H1 (cell line): ENCODE results near the gene ZFYVE19. TPM values are rescaled to one million over a fixed set of nuclear protein-coding genes. Genes with fewer than 3 reads are reported as not detected.

Experiments
- CTCF ChIA-PET: fragments of 300-600 bp; sonication (Branson Sonifier 250); formaldehyde crosslinking; loops from one replicate; lab custom pipeline; 2021; ENCODE audit not compliant: partially characterized antibody; lab: Charles Lee
- POLR2A ChIA-PET: fragments of 300-600 bp; sonication (Branson Sonifier 250); formaldehyde crosslinking; loops from one replicate; lab custom pipeline; 2021; ENCODE audit warnings: inconsistent platforms; ENCODE audit not compliant: partially characterized antibody; lab: Charles Lee
- DNase-seq, 2 experiments: peaks; one replicate each; pipeline versions ENCODE4 v3.0.0 to v3.0.0-alpha.2; 2010 to 2022; ENCODE audit warnings: low spot score in 2 of 2, low read depth in 1 of 2, mixed read lengths in 1 of 2
- FAIRE-seq: peaks from 2 replicates; lab custom pipeline; 2011; peaks lifted over from hg19 to GRCh38; lab: Jason Lieb, UNC
- H2AFZ ChIP-seq: 2 replicates; pipeline ENCODE4 v1.8.1; 2012; ENCODE audit warnings: low read length, inconsistent platforms
- H2AK5ac ChIP-seq: 2 replicates; pipeline ENCODE4 v1.6.1; 2013; ENCODE audit warnings: low read depth, low read length
- H2BK120ac ChIP-seq: replicated peaks from 2 replicates; pipeline ENCODE3; 2013; ENCODE audit warnings: low read depth, low read length, inconsistent platforms
- H2BK12ac ChIP-seq: 2 replicates; pipeline ENCODE4 v1.6.1; 2013; ENCODE audit warnings: low read depth, low read length
- H2BK15ac ChIP-seq: 2 replicates; pipeline ENCODE4 v1.6.1; 2013; ENCODE audit warnings: low read length
- H2BK20ac ChIP-seq: 2 replicates; pipeline ENCODE4 v1.6.1; 2013; ENCODE audit warnings: low read length
- H2BK5ac ChIP-seq: 2 replicates; pipeline ENCODE4 v1.6.1; 2013; ENCODE audit warnings: low read depth, low read length
- H3K14ac ChIP-seq: 2 replicates; pipeline ENCODE4 v1.6.1; 2013; ENCODE audit warnings: inconsistent platforms; ENCODE audit not compliant: insufficient read length
- H3K18ac ChIP-seq: 2 replicates; pipeline ENCODE4 v1.6.1; 2013; ENCODE audit warnings: low read length; ENCODE audit errors: extremely low read depth
- H3K23ac ChIP-seq: 2 replicates; pipeline ENCODE4 v1.6.1; 2013; ENCODE audit warnings: inconsistent platforms; ENCODE audit not compliant: insufficient read length
- H3K23me2 ChIP-seq: 2 replicates; pipeline ENCODE4 v1.6.1; 2013; ENCODE audit warnings: low read depth, low read length
- H3K27ac ChIP-seq: 2 replicates; pipeline ENCODE4 v1.6.1; 2011; ENCODE audit warnings: low read depth, low read length, inconsistent platforms
- H3K27me3 ChIP-seq, 4 experiments: replicated peaks in 1 of 4; 1 replicate in 1 of 4; 2 replicates in 3 of 4; pipeline versions ENCODE4 v1.6.1 to v1.8.1; 2011 to 2013; ENCODE audit warnings: low read length in 3 of 4, mild to moderate bottlenecking in 3 of 4, inconsistent platforms in 2 of 4, mixed read lengths in 2 of 4, moderate library complexity in 1 of 4; ENCODE audit not compliant: control insufficient read depth in 3 of 4, insufficient read depth in 3 of 4; ENCODE audit errors: extremely low read depth in 1 of 4
- H3K36me3 ChIP-seq, 4 experiments: 2 replicates each; pipeline versions ENCODE4 v1.6.1 to v1.8.1; 2011 to 2013; ENCODE audit warnings: mild to moderate bottlenecking in 4 of 4, low read length in 3 of 4, moderate library complexity in 2 of 4, control low read depth in 1 of 4, inconsistent platforms in 1 of 4; ENCODE audit not compliant: insufficient read depth in 4 of 4, control insufficient read depth in 2 of 4
- H3K4ac ChIP-seq: replicated peaks from 2 replicates; pipeline ENCODE3; 2013; ENCODE audit warnings: low read length, low read depth, mixed read lengths, inconsistent platforms; ENCODE audit not compliant: insufficient read length
- H3K4me1 ChIP-seq, 4 experiments: replicated peaks in 1 of 4; 1 replicate in 1 of 4; 2 replicates in 3 of 4; pipeline versions ENCODE4 v1.6.1 to v1.8.1; 2011 to 2013; ENCODE audit warnings: low read length in 3 of 4, inconsistent platforms in 2 of 4, mixed read lengths in 1 of 4; ENCODE audit not compliant: insufficient read depth in 4 of 4, control insufficient read depth in 3 of 4
- H3K4me2 ChIP-seq, 2 experiments: 2 replicates each; pipeline versions ENCODE4 v1.6.1 to v1.8.1; 2011 to 2013; ENCODE audit warnings: low read depth in 2 of 2, low read length in 2 of 2, control low read depth in 1 of 2, inconsistent platforms in 1 of 2, mild to moderate bottlenecking in 1 of 2; ENCODE audit not compliant: insufficient read depth in 1 of 2
- H3K4me3 ChIP-seq, 4 experiments: fragments of 200-600, 300-600 bp in 1 of 4; sonication (generic), shearing (Covaris generic), sonication (Bioruptor Twin) in 1 of 4; 2 replicates each; pipeline versions ENCODE4 v1.5.1 to v1.8.1; 2011 to 2016; ENCODE audit warnings: low read length in 4 of 4, low read depth in 3 of 4, control low read depth in 2 of 4, inconsistent platforms in 2 of 4, mild to moderate bottlenecking in 2 of 4, mixed read lengths in 1 of 4, moderate library complexity in 1 of 4; ENCODE audit not compliant: insufficient read depth in 2 of 4; ENCODE audit errors: extremely low read depth in 1 of 4
- H3K56ac ChIP-seq: replicated peaks from 2 replicates; pipeline ENCODE3; 2013; ENCODE audit warnings: low read depth, mild to moderate bottlenecking, mixed read lengths, low read length, inconsistent platforms; ENCODE audit not compliant: insufficient read length
- H3K79me1 ChIP-seq: 2 replicates; pipeline ENCODE4 v1.6.1; 2013; ENCODE audit warnings: low read depth, low read length, control low read depth
- H3K79me2 ChIP-seq, 2 experiments: 2 replicates each; pipeline versions ENCODE4 v1.6.1 to v1.8.1; 2012 to 2013; ENCODE audit warnings: low read length in 2 of 2, mild to moderate bottlenecking in 2 of 2, inconsistent platforms in 1 of 2; ENCODE audit not compliant: insufficient read depth in 2 of 2, control insufficient read depth in 1 of 2
- H3K9ac ChIP-seq, 4 experiments: replicated peaks in 1 of 4; 1 replicate in 1 of 4; 2 replicates in 3 of 4; pipeline versions ENCODE4 v1.6.1 to v1.8.1; 2011 to 2013; ENCODE audit warnings: low read depth in 3 of 4, low read length in 3 of 4, control low read depth in 2 of 4, mild to moderate bottlenecking in 2 of 4, moderate library complexity in 2 of 4, inconsistent platforms in 1 of 4; ENCODE audit errors: extremely low read depth in 1 of 4
- H3K9me3 ChIP-seq, 2 experiments: 2 replicates each; pipeline versions ENCODE4 v1.6.1 to v1.8.1; 2012 to 2013; ENCODE audit warnings: mild to moderate bottlenecking in 2 of 2, moderate library complexity in 2 of 2, control low read depth in 1 of 2, inconsistent platforms in 1 of 2, low read depth in 1 of 2, low read length in 1 of 2, mixed read lengths in 1 of 2; ENCODE audit not compliant: insufficient read depth in 2 of 2
- H4K20me1 ChIP-seq, 2 experiments: replicated peaks in 1 of 2; 2 replicates each; pipeline versions ENCODE3 to v1.8.1; 2011 to 2013; ENCODE audit warnings: inconsistent platforms in 2 of 2, low read length in 2 of 2, mild to moderate bottlenecking in 1 of 2; ENCODE audit not compliant: insufficient read depth in 2 of 2, control insufficient read depth in 1 of 2
- H4K5ac ChIP-seq: 2 replicates; pipeline ENCODE4 v1.6.1; 2013; ENCODE audit warnings: low read length, low read depth, mixed read lengths, inconsistent platforms; ENCODE audit not compliant: insufficient read length
- H4K8ac ChIP-seq: 2 replicates; pipeline ENCODE4 v1.8.0; 2013; ENCODE audit warnings: mild to moderate bottlenecking, moderate library complexity, low read length, inconsistent platforms; ENCODE audit not compliant: insufficient read depth; ENCODE audit errors: extremely low read depth
- H4K91ac ChIP-seq: replicated peaks from 2 replicates; pipeline ENCODE3; 2013; ENCODE audit warnings: low read length, mixed read lengths, inconsistent platforms; ENCODE audit not compliant: insufficient read length
- CHD2 ChIP-seq: IDR thresholded peaks from 2 replicates; pipeline ENCODE4 v1.6.1; 2012; ENCODE audit warnings: low read length, improper control_type of control experiment
- CTCF ChIP-seq, 3 experiments: IDR thresholded peaks; 1 replicate in 2 of 3; 2 replicates in 1 of 3; pipeline versions ENCODE4 v1.5.1 to v1.6.1; 2011; ENCODE audit warnings: low read length in 3 of 3, mild to moderate bottlenecking in 3 of 3, inconsistent platforms in 2 of 3, low read depth in 1 of 3, moderate library complexity in 1 of 3; ENCODE audit not compliant: insufficient read depth in 1 of 3; ENCODE audit errors: control extremely low read depth in 1 of 3
- EGR1 ChIP-seq: IDR thresholded peaks from 2 replicates; pipeline ENCODE4 v1.6.1; 2011; ENCODE audit warnings: low read depth, low read length, borderline replicate concordance
- GABPA ChIP-seq: IDR thresholded peaks from 2 replicates; pipeline ENCODE4 v1.6.1; 2011; ENCODE audit warnings: mild to moderate bottlenecking, low read length, moderate library complexity, borderline replicate concordance; ENCODE audit not compliant: insufficient read depth
- GTF2F1 ChIP-seq: IDR thresholded peaks from 2 replicates; pipeline ENCODE4 v1.6.1; 2012; ENCODE audit warnings: low read depth, low read length, improper control_type of control experiment, borderline replicate concordance
- HDAC2 ChIP-seq, 2 experiments: fragments of 300-600 bp in 1 of 2; sonication (generic) in 1 of 2; IDR thresholded peaks; 2 replicates each; pipeline ENCODE4 v1.6.1; 2011 to 2012; ENCODE audit warnings: low read depth in 2 of 2, low read length in 2 of 2, mild to moderate bottlenecking in 2 of 2, moderate library complexity in 2 of 2, borderline replicate concordance in 1 of 2, inconsistent platforms in 1 of 2
- HDAC6 ChIP-seq: IDR thresholded peaks from one replicate; pipeline ENCODE4 v1.7.1; 2012; ENCODE audit warnings: low read depth, mild to moderate bottlenecking, inconsistent platforms, low read length, moderate library complexity
- KDM1A ChIP-seq: fragments of 200-600, 300-600 bp; sonication (generic); IDR thresholded peaks from 2 replicates; pipeline ENCODE4 v1.7.1; 2016; ENCODE audit warnings: mild to moderate bottlenecking, low read length, borderline replicate concordance
- MAX ChIP-seq: IDR thresholded peaks from 2 replicates; pipeline ENCODE4 v1.6.1; 2012; ENCODE audit warnings: inconsistent platforms
- SP4 ChIP-seq: IDR thresholded peaks from 2 replicates; pipeline ENCODE4 v1.6.1; 2012; ENCODE audit warnings: low read length, inconsistent platforms
- WGBS, 2 experiments: shearing (Covaris generic) in 1 of 2; methylation state at CpG; one replicate each; pipeline versions ENCODE4 v1.1.6 to v1.1.7; 2013 to 2015; ENCODE audit warnings: low lambda C conversion rate in 2 of 2, mixed read lengths in 2 of 2, inconsistent platforms in 1 of 2, low coverage in 1 of 2, missing lambda C conversion rate in 1 of 2; ENCODE audit not compliant: insufficient replicate concordance in 2 of 2, insufficient coverage in 1 of 2, insufficient read length in 1 of 2; ENCODE audit errors: extremely low coverage in 1 of 2, missing lambda C conversion rate in 1 of 2; 5-methylcytosine and 5-hydroxymethylcytosine counted together
- polyA plus RNA-seq, 7 experiments: library from polyadenylated mRNA; depleted of rRNA in 3 of 7; stranded (reverse) in 5 of 7; unstranded in 2 of 7; fragments of >200 nt in 5 of 7; fragments of 200-250 nt in 2 of 7; gene quantifications; 1 replicate in 5 of 7; 2 replicates in 1 of 7; 4 replicates in 1 of 7; pipeline versions ENCODE4 v1.2.1 to v1.2.3, GENCODE V29; 2011 to 2013; ENCODE audit warnings: missing spikeins in 2 of 7, mixed read lengths in 2 of 7
- total RNA-seq: library from RNA; stranded (reverse); fragmentation: NEBNext Ultra II Directional; extraction: Animal tissue kit (Norgen Biotek cat#: 25700); gene quantifications from 2 replicates; pipeline ENCODE4 v1.2.1, GENCODE V29; 2021

Gene ZFYVE19
- total and polyA plus RNA-seq, 2 of the 8 experiments (the other 6 are each of a cell fraction or from before 2014, with no cell fraction given) = 11.2 to 21.8 TPM

GRCh38 chr15:40759961-40760360, 46.9 kb upstream of the ZFYVE19 start:
- Histone ChIP-seq H2BK12ac (no peak overlapping the region), H2AFZ (no peak overlapping the region), H4K8ac (no peak overlapping the region), H2AK5ac (no peak overlapping the region), H3K79me2 (no peaks in the 10 kb centered on the region), H2BK120ac (no peak overlapping the region), H3K18ac (no peak overlapping the region), H3K56ac (no peak overlapping the region), H3K23me2 (peaks cover 14% of the 10 kb centered on the region; the same call in 1 of the 2 replicates), H3K4me1 (peaks cover 5 to 9% (median 7%) of the 10 kb centered on the region in 4 experiments; a peak in 5 of 7 replicates), H3K4me2 (no peak overlapping the region), H3K27ac (no peak overlapping the region), H3K14ac (no peak overlapping the region), H2BK5ac (no peak overlapping the region), H2BK15ac (no peak overlapping the region), H3K4ac (no peak overlapping the region), H3K36me3 (no peaks in the 10 kb centered on the region), H2BK20ac (no peak overlapping the region), H3K9me3 (no peaks in the 10 kb centered on the region), H3K27me3 (peaks cover 0 to 7% (median 3%) of the 10 kb centered on the region in 4 experiments; a peak in 5 of 7 replicates), H3K9ac (no peak overlapping the region), H3K4me3 (no peak overlapping the region), H4K20me1 (no peaks in the 10 kb centered on the region), H4K91ac (no peak overlapping the region), H3K23ac (no peak overlapping the region), H4K5ac (no peak overlapping the region), H3K79me1 (no peaks in the 10 kb centered on the region)
- TF ChIP-seq HDAC6 (no peak), MAX (no peak), CHD2 (no peak), SP4 (no peak), HDAC2 (IDR thresholded peaks at IDR 0.05; ENCODE audit: borderline replicate concordance in 1 of 2, low read depth in 2 of 2, low read length in 2 of 2) (no peak), KDM1A (no peak), GTF2F1 (no peak), GABPA (no peak), EGR1 (no peak), CTCF (IDR thresholded peaks at IDR 0.05; ENCODE audit: control extremely low read depth in 1 of 3, insufficient read depth in 1 of 3, low read depth in 1 of 3, low read length in 3 of 3) (no peak)
- DNase-seq (no peak), FAIRE-seq (no peak)
- POLR2A ChIA-PET = interaction anchor here (0.6 to 1.6 kb wide), 6 partner anchors 9 to 260 kb away, joined by 3 to 4 read pairs (median 3); no protein-coding TSS in a partner anchor
- CTCF ChIA-PET = interaction anchor here (0.8 to 15.3 kb wide), 4 partner anchors 13 to 98 kb away, joined by 3 to 184 read pairs (median 6); no protein-coding TSS in a partner anchor
- 98% methylated on average over 5 of the region's 5 CpGs; no CpG with 5 or more reads in 1 of the 2 experiments for WGBS, 2 experiments
